Mesodermal cell (in vitro differentiated cells): ENCODE results near the gene SETD2.

Experiments used
- H3K27ac ChIP-seq: 2 replicates; pipeline ENCODE4 v1.7.0; 2013; ENCODE audit warnings: mild to moderate bottlenecking, low read depth, low read length, moderate library complexity; ENCODE audit not compliant: severe bottlenecking
- H3K36me3 ChIP-seq: 2 replicates; pipeline ENCODE4 v1.7.1; 2013; ENCODE audit warnings: mild to moderate bottlenecking, low read length, moderate library complexity; ENCODE audit not compliant: control insufficient read depth, insufficient read depth
- H3K4me1 ChIP-seq: one replicate; pipeline ENCODE4 v1.7.1; 2013; ENCODE audit warnings: mild to moderate bottlenecking, low read length; ENCODE audit not compliant: insufficient read depth, control insufficient read depth, poor library complexity, severe bottlenecking
- H3K4me3 ChIP-seq: 2 replicates; pipeline ENCODE4 v1.7.0; 2013; ENCODE audit warnings: low read length, control low read depth, mild to moderate bottlenecking; ENCODE audit not compliant: insufficient read depth, poor library complexity, severe bottlenecking; ENCODE audit errors: extremely low read depth
- H3K9me3 ChIP-seq: 2 replicates; pipeline ENCODE4 v1.7.1; 2013; ENCODE audit warnings: mild to moderate bottlenecking, low read length, moderate library complexity; ENCODE audit not compliant: control insufficient read depth
- WGBS, 2 experiments: methylation state at CpG; one replicate each; pipeline ENCODE4 v1.1.5; 2013; ENCODE audit warnings: missing lambda C conversion rate in 2 of 2; ENCODE audit not compliant: insufficient coverage in 2 of 2; 5-methylcytosine and 5-hydroxymethylcytosine counted together

Gene SETD2

DNA sequence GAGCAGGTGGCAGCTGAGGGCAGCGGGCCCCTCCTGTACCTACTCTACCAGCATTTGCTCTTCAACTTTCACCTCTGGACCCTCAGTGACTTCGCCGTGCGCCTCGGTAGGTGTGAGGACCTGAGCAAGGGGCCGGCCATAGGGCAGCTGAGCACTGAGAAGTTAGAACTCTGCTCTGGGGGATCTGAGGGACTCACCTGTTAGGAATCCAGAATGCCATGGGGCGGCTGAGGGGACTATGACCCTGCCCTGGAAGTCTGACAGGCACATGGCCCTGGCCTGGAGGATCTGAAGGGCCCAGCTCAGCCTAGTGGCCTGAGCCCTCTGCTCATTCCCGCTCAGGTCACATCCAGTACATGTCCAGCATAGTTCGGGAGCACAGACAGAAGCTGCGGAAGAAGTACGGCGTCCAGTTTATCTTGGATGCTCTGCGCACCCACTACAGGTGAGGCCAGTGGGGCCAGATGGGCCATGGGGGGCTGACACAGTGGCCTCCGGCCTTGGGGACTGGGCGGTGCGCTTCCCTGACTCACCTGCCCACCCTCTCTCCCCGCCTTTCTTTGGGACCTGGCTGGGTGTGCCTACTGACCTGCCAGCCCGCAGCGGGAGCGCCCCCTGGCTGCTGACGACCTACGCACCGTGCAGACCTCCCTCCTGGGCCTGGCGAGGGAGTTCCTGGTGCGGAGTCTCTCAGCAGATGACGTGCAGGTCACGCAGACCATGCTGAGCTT lies 165.6 kb downstream of the SETD2 start:
- no peaks in the 10 kb centered on the region for H3K36me3 ChIP-seq
- peaks cover 8% of the 10 kb centered on the region for H3K4me1 ChIP-seq
- H3K27ac ChIP-seq: no peak overlapping the region
- WGBS, 2 experiments: 58 to 65% methylated on average over 22 to 25 of the region's 27 CpGs
- H3K9me3 ChIP-seq: no peaks in the 10 kb centered on the region
- no peak overlapping the region for H3K4me3 ChIP-seq

DNA sequence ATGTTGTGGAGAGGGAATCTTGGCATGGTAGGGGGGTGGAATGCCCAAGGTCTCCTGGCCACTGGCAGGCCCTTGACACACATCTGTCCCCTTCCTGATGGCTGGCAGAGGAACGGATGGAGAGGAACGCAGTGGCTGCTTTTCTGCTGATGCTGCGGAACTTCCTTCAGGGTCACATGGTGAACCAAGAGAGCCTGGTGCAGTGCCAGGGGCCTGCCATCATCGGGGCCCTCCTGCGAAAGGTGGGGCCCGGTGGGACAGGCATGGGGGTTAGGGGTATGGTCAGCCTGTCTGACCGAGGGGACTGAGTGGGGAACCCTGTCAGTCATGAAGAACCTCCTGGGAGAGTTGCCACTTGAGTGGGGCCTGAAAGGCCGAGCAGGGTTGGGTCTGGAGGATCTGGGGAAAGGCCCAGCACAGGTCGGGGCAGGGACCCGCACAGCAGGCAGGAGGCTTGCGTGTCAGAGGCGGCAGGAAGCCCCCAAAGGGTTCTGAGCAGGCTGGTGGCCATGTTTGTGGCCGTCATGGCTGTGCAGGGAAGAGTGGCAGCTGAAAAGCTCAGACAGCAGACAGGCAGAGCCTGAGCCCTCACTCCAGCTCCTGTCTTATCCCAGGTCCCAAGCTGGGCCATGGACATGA lies 166.3 kb downstream of the SETD2 start:
- H3K4me1 ChIP-seq: peaks cover 8% of the 10 kb centered on the region
- WGBS, 2 experiments: 97% methylated on average over 11 to 13 of the region's 13 CpGs
- H3K36me3 ChIP-seq: no peaks in the 10 kb centered on the region
- H3K27ac ChIP-seq: no peak overlapping the region
- H3K9me3 ChIP-seq: no peaks in the 10 kb centered on the region
- no peak overlapping the region for H3K4me3 ChIP-seq

DNA sequence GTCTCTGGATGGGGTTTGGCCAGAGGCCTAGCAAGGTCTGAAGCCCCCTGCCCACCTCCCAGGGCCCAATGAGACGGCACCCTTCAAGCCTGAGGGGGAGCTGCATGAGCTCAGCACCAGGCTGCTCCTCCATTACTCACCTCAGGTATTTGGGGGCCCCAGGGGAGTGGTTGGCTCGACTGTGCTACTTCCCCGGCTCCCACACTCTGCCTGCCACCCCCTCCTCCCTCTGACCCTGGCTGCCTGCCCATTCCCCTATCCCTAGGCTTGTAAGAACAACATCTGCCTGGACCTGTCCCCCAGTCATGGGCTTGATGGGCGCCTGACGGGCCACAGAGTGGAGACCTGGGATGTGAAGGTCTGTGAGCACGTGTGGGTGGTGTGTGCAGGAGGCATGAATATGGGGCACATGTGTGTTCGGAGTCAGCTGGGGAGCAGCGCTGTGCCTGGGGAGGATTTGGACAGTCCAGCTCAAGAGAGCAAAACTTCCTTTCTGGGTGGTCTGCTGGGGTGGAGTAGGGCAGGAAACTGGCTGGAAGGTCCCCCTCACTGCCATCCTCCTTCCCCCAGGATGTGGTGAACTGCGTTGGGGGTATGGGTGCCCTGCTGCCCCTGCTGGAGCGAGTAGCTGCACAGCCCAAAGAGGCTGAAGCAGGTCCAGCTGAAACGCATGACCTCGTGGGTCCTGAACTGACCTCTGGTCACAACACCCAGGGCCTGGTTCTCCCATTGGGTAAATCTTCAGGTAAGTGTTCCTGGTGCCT lies 167.0 kb downstream of the SETD2 start:
- 86 to 87% methylated on average over 5 to 10 of the region's 12 CpGs for WGBS, 2 experiments
- H3K27ac ChIP-seq: no peak overlapping the region
- no peaks in the 10 kb centered on the region for H3K9me3 ChIP-seq
- H3K4me3 ChIP-seq: no peak overlapping the region
- H3K4me1 ChIP-seq: peaks cover 8% of the 10 kb centered on the region
- H3K36me3 ChIP-seq: no peaks in the 10 kb centered on the region

DNA sequence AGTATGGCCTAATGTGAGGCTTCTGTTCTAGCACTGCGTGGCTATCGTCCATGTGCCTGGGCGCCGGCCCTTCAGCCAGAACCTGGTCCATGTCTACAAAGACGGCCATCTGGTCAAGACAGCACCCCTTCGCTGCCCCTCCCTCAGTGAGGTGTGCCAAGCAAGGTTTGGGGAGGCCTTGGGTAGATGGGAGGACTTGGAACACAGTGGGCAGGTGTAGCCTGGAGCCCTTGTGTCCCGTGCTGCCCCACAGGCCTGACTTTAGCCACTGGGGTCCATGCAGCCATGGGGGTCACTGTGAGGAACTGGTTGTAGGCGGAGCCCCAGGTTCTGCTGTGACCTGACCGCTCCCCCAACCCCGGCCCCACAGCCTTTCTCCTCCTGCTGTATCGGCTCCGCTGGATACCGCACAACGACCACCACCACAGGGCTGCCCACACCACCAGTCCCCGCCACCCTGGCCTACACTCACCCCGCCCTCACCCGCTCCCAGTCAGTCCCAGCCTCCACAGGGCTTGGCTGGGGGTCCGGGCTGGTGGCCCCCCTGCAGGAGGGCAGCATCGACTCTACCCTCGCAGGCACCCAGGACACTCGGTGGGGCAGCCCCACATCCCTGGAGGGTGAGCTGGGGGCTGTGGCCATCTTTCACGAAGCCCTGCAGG lies 167.9 kb downstream of the SETD2 start:
- Histone ChIP-seq H3K27ac (no peak overlapping the region), H3K9me3 (no peaks in the 10 kb centered on the region), H3K4me1 (peaks cover 8% of the 10 kb centered on the region), H3K36me3 (no peaks in the 10 kb centered on the region), H3K4me3 (no peak overlapping the region)
- 90 to 99% methylated on average over 17 to 20 of the region's 22 CpGs for WGBS, 2 experiments

DNA sequence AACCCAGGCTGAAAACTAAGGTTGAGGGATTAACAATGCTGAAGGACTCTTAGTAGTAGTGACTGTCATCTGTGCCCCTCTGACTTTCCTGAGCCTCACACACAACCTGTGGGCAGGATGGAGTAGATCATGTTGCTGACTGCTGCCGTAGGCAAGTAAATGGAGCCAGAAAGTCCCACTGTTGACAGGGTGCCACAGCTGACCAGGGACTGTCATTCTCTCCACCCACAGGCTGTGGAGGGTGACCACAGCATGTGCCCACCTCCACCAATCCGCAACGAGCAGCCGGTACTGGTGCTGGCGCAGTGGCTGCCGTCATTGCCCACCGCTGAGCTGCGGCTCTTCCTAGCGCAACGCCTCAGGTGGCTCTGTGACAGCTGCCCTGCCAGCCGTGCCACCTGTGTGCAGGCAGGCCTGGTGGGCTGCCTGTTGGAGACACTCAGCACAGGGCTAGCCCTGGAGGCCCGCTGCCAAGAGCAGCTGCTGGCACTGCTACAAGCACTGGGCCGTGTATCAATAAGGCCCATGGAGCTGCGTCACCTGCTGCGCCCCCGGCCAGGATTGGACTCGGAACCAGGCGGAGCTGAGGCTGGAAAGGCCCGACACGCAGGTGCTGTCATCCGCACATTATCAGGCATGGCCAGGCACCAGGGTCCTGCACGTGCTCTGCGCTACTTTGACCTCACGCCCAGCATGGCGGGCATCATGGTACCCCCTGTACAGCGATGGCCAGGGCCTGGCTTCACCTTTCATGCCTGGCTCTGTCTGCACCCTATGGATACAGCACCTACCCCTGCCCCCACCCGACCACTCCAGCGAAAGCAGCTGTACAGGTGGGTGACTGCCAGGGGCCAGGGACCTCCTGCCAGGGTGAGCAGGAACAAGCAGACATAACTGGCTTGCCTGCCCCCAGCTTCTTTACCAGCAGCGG lies 168.8 kb downstream of the SETD2 start:
- H3K4me1 ChIP-seq: peaks cover 3% of the 10 kb centered on the region
- H3K4me3 ChIP-seq: no peak overlapping the region
- no peaks in the 10 kb centered on the region for H3K36me3 ChIP-seq
- no peak overlapping the region for H3K27ac ChIP-seq
- 93 to 95% methylated on average over 28 of the region's 29 CpGs for WGBS, 2 experiments
- no peaks in the 10 kb centered on the region for H3K9me3 ChIP-seq

DNA sequence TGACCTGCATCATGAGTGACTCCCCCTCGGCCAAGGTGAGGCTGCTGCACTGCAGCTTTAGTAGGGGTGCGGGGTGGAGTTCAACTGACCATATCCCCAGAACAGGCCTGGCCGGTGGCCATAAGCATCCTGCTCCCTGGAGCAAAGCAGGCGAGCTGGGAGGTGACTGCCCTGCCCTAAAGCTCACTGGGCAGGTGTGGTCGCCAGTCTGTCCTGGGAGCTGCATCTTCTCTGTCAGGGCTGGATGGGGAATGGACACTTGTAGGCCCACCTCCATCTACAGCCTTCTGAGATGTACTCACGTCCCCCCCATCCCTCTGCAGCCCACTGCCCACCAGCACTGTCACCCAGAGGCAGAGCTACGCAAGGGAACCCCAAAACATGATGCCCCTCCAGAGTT lies 169.9 kb downstream of the SETD2 start:
- no peak overlapping the region for H3K27ac ChIP-seq
- no peaks in the 10 kb centered on the region for H3K4me1 ChIP-seq
- WGBS, 2 experiments: 86 to 91% methylated on average over 6 of the region's 7 CpGs
- peaks cover 3% of the 10 kb centered on the region for H3K36me3 ChIP-seq
- no peaks in the 10 kb centered on the region for H3K9me3 ChIP-seq
- no peak overlapping the region for H3K4me3 ChIP-seq

DNA sequence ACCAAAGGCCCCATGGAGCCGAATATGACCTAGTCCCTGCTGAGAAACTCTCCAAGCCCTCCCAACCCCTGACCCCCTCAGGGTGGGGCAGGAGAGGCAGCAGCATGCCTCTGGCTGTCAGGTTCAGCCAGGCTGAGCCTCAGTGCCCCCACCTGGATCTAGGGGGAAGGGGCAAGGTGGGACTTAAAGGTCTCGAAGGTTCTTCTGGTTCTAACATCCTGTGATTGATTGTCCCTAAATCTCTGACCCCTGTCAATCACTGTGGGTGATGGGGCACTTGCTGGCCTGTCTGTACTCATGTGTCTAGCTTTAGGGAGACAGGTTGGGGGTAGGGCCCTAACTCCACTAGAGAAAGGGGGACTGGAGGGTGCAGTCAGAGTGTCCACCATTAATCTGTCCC lies 170.6 kb downstream of the SETD2 start:
- H3K4me3 ChIP-seq: no peak overlapping the region
- peaks cover 5% of the 10 kb centered on the region for H3K36me3 ChIP-seq
- WGBS, 2 experiments: 83% methylated on average over 1 of the region's 2 CpGs; no CpG with 5 or more reads in 1 of the 2 experiments
- no peaks in the 10 kb centered on the region for H3K9me3 ChIP-seq
- H3K4me1 ChIP-seq: no peaks in the 10 kb centered on the region
- no peak overlapping the region for H3K27ac ChIP-seq

DNA sequence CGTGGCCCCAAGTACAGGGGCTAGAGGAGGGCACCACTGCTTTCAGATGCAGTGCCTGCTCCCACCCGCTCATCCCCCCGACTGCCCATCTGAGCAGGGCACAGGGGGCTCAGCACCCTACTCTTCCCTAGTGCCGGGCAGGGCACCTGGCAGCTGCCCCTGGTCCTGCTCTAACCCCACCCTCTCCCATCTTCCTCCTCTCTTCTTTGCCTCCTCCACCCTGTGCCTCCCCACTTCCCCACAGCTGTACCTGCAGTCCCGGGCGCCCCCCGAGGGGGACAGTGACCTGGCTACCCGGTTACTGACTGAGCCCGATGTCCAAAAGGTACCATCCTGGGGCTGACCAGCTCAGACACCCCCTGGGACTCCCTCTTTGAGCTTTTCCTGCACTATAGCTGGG lies 171.7 kb downstream of the SETD2 start:
- Histone ChIP-seq H3K9me3 (no peaks in the 10 kb centered on the region), H3K27ac (no peak overlapping the region), H3K4me1 (peaks cover 10% of the 10 kb centered on the region), H3K36me3 (peaks cover 5% of the 10 kb centered on the region), H3K4me3 (no peak overlapping the region)
- 88 to 97% methylated on average over 8 of the region's 9 CpGs for WGBS, 2 experiments

DNA sequence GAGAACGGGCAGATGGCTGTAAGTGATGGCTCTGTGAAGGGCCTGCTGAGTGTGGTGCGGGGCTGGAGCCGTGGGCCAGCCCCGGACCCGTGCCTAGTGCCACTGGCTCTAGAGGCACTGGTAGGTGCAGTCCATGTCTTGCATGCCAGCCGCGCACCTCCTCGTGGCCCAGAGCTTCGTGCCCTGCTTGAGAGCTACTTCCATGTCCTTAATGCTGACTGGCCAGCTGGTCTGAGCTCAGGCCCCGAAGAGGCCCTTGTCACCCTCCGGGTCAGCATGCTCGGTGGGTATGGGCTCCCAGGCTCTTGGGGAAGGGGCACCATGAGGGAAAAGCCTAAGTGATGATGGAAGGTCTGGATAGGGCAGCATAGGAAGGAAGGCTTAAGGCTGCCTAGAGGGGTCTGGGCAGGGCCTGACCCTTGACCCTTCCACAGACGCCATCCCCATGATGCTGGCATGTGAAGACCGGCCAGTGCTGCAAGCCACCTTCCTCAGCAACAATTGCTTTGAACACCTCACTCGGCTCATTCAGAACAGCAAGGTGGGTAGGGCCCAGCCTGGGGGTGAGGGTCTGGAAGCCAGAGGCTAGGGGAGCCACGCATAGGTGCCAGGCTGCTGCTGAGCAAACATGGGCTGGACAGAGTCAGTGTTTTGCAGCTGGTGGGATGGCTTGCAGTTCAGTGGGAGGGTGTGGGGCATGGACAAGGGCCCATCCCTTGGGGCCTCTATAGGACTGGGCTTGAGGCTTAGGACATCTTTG lies 172.3 kb downstream of the SETD2 start:
- Histone ChIP-seq H3K36me3 (peaks cover 5% of the 10 kb centered on the region), H3K27ac (no peak overlapping the region), H3K4me3 (no peak overlapping the region), H3K4me1 (peaks cover 11% of the 10 kb centered on the region), H3K9me3 (no peaks in the 10 kb centered on the region)
- WGBS, 2 experiments: 92 to 96% methylated on average over 12 to 13 of the region's 16 CpGs
